Measurements from ENCODE around the gene ARL4C. TPM values are rescaled to one million over a fixed set of nuclear protein-coding genes. Genes with fewer than 3 reads are reported as not detected.
A peak's percentile ranks its signal among the peaks of the same experiment; 100 is the strongest.

ARL4C gene
- total and polyA plus RNA-seq, 3 donors from 2014 or later = 1.3 to 4.4 (median 3.0) TPM

GRCh38 chr2:234496055-234496834 is 636 bp downstream of the ARL4C start:
- no peaks in the 10 kb centered on the region for H3K36me3 ChIP-seq (ENCODE audit: low read depth, missing control alignments)
- TF ChIP-seq CTCF (IDR thresholded peaks at IDR 0.05) = no peak
- no peak for TF ChIP-seq POLR2A (IDR thresholded peaks at IDR 0.05)
- H3K9me3 ChIP-seq = no peaks in the 10 kb centered on the region
- intact Hi-C loops (cut with DNase I; ENCODE audit: low total_unique reads) = no loop called here
- H3K27me3 ChIP-seq = no peaks in the 10 kb centered on the region
- peak overlapping the region; percentile 60 to 62 for H3K4me3 ChIP-seq
- H3K27ac ChIP-seq = no peak overlapping the region
- H3K4me1 ChIP-seq = no peaks in the 10 kb centered on the region
- no peak for DNase-seq
- WGBS, 2 donors = 3 to 4% methylated on average over 8 to 73 of the region's 89 CpGs

GRCh38 chr2:234495251-234496054 is 1.4 kb downstream of the ARL4C start:
- Histone ChIP-seq H3K4me3 (peak overlapping the region; percentile 40 to 60), H3K36me3 (ENCODE audit: low read depth, missing control alignments) (no peaks in the 10 kb centered on the region), H3K27me3 (no peaks in the 10 kb centered on the region), H3K4me1 (no peaks in the 10 kb centered on the region), H3K9me3 (no peaks in the 10 kb centered on the region), H3K27ac (no peak overlapping the region)
- 11 to 15% methylated on average over 33 to 40 of the region's 40 CpGs for WGBS, 2 donors
- TF ChIP-seq CTCF (IDR thresholded peaks at IDR 0.05) = no peak
- no peak for TF ChIP-seq POLR2A (IDR thresholded peaks at IDR 0.05)
- no peak for DNase-seq
- intact Hi-C loops (cut with DNase I; ENCODE audit: low total_unique reads) = no loop called here

GRCh38 chr2:234494361-234495250 is 2.3 kb downstream of the ARL4C start:
- no peak overlapping the region for H3K27ac ChIP-seq
- no peaks in the 10 kb centered on the region for H3K4me1 ChIP-seq
- 58 to 70% methylated on average over 9 of the region's 9 CpGs for WGBS, 2 donors
- no peaks in the 10 kb centered on the region for H3K9me3 ChIP-seq
- no peak for TF ChIP-seq POLR2A (IDR thresholded peaks at IDR 0.05)
- TF ChIP-seq CTCF (IDR thresholded peaks at IDR 0.05) = no peak
- no peak for DNase-seq
- intact Hi-C loops (cut with DNase I; ENCODE audit: low total_unique reads) = no loop called here
- H3K4me3 ChIP-seq = peak overlapping the region in 1 of 2 donors; percentile 40
- no peaks in the 10 kb centered on the region for H3K27me3 ChIP-seq
- H3K36me3 ChIP-seq (ENCODE audit: low read depth, missing control alignments) = no peaks in the 10 kb centered on the region

GRCh38 chr2:234493796-234494195 is 3.1 kb downstream of the ARL4C start:
- intact Hi-C loops (cut with DNase I; ENCODE audit: low total_unique reads) = no loop called here
- Histone ChIP-seq H3K4me1 (no peaks in the 10 kb centered on the region), H3K4me3 (no peak overlapping the region), H3K27me3 (no peaks in the 10 kb centered on the region), H3K9me3 (no peaks in the 10 kb centered on the region), H3K36me3 (ENCODE audit: low read depth, missing control alignments) (no peaks in the 10 kb centered on the region), H3K27ac (no peak overlapping the region)
- TF ChIP-seq POLR2A (IDR thresholded peaks at IDR 0.05) = no peak
- no peak for TF ChIP-seq CTCF (IDR thresholded peaks at IDR 0.05)
- DNase-seq = no peak
- 76 to 85% methylated on average over 4 of the region's 4 CpGs for WGBS, 2 donors

All from testis (tissue), 3 donors.